CD14-positive monocyte (primary cell): ENCODE data around the gene VIPR1. TPM values are rescaled to one million over a fixed set of nuclear protein-coding genes. Genes with fewer than 3 reads are reported as not detected.
"Not testable (repeated sequence)": the region's sequence is repeated elsewhere in the genome, so short reads cannot be mapped to it uniquely, and the experiment has no call there.

Experiments
- DNase-seq, 3 donors: peaks; one replicate each; pipeline ENCODE4 v3.0.0-alpha.2; 2011 to 2022
- H2AFZ ChIP-seq: 2 replicates; pipeline ENCODE4 v1.6.0; 2012; ENCODE audit warnings: mild to moderate bottlenecking, low read depth, low read length, inconsistent platforms; ENCODE audit not compliant: insufficient read depth, poor library complexity, severe bottlenecking
- H3K27ac ChIP-seq, 2 donors: 1 replicate in 1 of 2; 2 replicates in 1 of 2; pipeline ENCODE4 v1.5.1; 2012 to 2013; ENCODE audit warnings: low read length in 2 of 2, control low read depth in 1 of 2, inconsistent platforms in 1 of 2, low read depth in 1 of 2, mild to moderate bottlenecking in 1 of 2
- H3K27me3 ChIP-seq, 2 donors: one replicate each; pipeline versions ENCODE4 v1.6.0 to v1.6.1; 2011 to 2013; ENCODE audit warnings: low read length in 2 of 2; ENCODE audit not compliant: control insufficient read depth in 2 of 2, insufficient read depth in 2 of 2
- H3K36me3 ChIP-seq, 2 donors: replicated peaks in 1 of 2; 1 replicate in 1 of 2; 2 replicates in 1 of 2; pipeline versions ENCODE4 v1.5.1 to v1.6.1; 2012 to 2013; ENCODE audit warnings: low read length in 2 of 2, control low read depth in 1 of 2, inconsistent platforms in 1 of 2, mild to moderate bottlenecking in 1 of 2; ENCODE audit not compliant: insufficient read depth in 2 of 2, control insufficient read depth in 1 of 2
- H3K4me1 ChIP-seq, 2 donors: 1 replicate in 1 of 2; 2 replicates in 1 of 2; pipeline versions ENCODE4 v1.5.1 to v1.6.1; 2012 to 2013; ENCODE audit warnings: low read length in 2 of 2, control low read depth in 1 of 2, inconsistent platforms in 1 of 2, mild to moderate bottlenecking in 1 of 2, moderate library complexity in 1 of 2; ENCODE audit not compliant: insufficient read depth in 2 of 2, control insufficient read depth in 1 of 2
- H3K4me2 ChIP-seq: replicated peaks from 2 replicates; pipeline ENCODE3; 2012; ENCODE audit warnings: low read length, moderate library complexity, mild to moderate bottlenecking; ENCODE audit not compliant: poor library complexity, severe bottlenecking; ENCODE audit errors: extremely low read depth
- H3K4me3 ChIP-seq, 3 experiments: fragments of 200-600 bp in 1 of 3; sonication (generic) in 1 of 3; replicated peaks in 1 of 3; 1 replicate in 2 of 3; 2 replicates in 1 of 3; pipeline ENCODE4 v1.5.1; 2011 to 2013; ENCODE audit warnings: low read length in 3 of 3, mild to moderate bottlenecking in 3 of 3, control low read depth in 2 of 3, low read depth in 2 of 3, inconsistent platforms in 1 of 3, moderate library complexity in 1 of 3
- H3K79me2 ChIP-seq: 2 replicates; pipeline ENCODE4 v1.6.0; 2012; ENCODE audit warnings: mild to moderate bottlenecking, control low read depth, inconsistent platforms, low read length, moderate library complexity; ENCODE audit not compliant: insufficient read depth
- H3K9ac ChIP-seq: 2 replicates; pipeline ENCODE4 v1.6.0; 2017; ENCODE audit warnings: low read length, mild to moderate bottlenecking; ENCODE audit not compliant: insufficient read depth, poor library complexity, severe bottlenecking
- H3K9me3 ChIP-seq, 2 donors: replicated peaks in 1 of 2; 1 replicate in 1 of 2; 2 replicates in 1 of 2; pipeline versions ENCODE4 v1.5.1 to v1.6.1; 2012 to 2013; ENCODE audit warnings: low read length in 2 of 2, control low read depth in 1 of 2; ENCODE audit not compliant: control insufficient read depth in 1 of 2, insufficient read depth in 1 of 2
- H4K20me1 ChIP-seq: 2 replicates; pipeline ENCODE4 v1.6.0; 2012; ENCODE audit warnings: mild to moderate bottlenecking, low read length, control low read depth, moderate library complexity; ENCODE audit not compliant: insufficient read depth
- H3K27ac Mint-ChIP-seq, 7 donors: one replicate each; pipeline ENCODE4 v1.8.0; 2020; ENCODE audit warnings: mild to moderate bottlenecking in 7 of 7, mixed read lengths in 7 of 7, moderate library complexity in 6 of 7, inconsistent platforms in 2 of 7
- H3K27me3 Mint-ChIP-seq, 3 donors: one replicate each; pipeline ENCODE4 v1.8.0; 2021 to 2022; ENCODE audit warnings: low read depth in 3 of 3, mild to moderate bottlenecking in 3 of 3, mixed read lengths in 3 of 3, moderate library complexity in 3 of 3, inconsistent platforms in 1 of 3
- H3K36me3 Mint-ChIP-seq, 2 donors: one replicate each; pipeline ENCODE4 v1.8.0; 2020; ENCODE audit warnings: mixed read lengths in 2 of 2, inconsistent platforms in 1 of 2, mild to moderate bottlenecking in 1 of 2
- H3K4me1 Mint-ChIP-seq: one replicate; pipeline ENCODE4 v1.8.0; 2020; ENCODE audit warnings: mild to moderate bottlenecking, mixed read lengths
- H3K4me3 Mint-ChIP-seq, 2 donors: one replicate each; pipeline ENCODE4 v1.8.0; 2020; ENCODE audit warnings: mild to moderate bottlenecking in 2 of 2, mixed read lengths in 2 of 2, moderate library complexity in 1 of 2
- H3K9me3 Mint-ChIP-seq, 7 donors: one replicate each; pipeline ENCODE4 v1.8.0; 2020 to 2022; ENCODE audit warnings: mixed read lengths in 7 of 7, mild to moderate bottlenecking in 6 of 7, moderate library complexity in 6 of 7, inconsistent platforms in 2 of 7
- WGBS: methylation state at CpG from one replicate; pipeline ENCODE4 v1.1.5; 2013; ENCODE audit warnings: missing lambda C conversion rate; ENCODE audit not compliant: insufficient coverage; 5-methylcytosine and 5-hydroxymethylcytosine counted together
- intact Hi-C, 2 donors: fragments of 100-400 bp; cut with micrococcal nuclease; formaldehyde crosslinking; loops; one replicate each; pipeline versions ENCODE4 v1.15.0 to v1.15.1; 2023
- polyA plus RNA-seq, 3 donors: library from polyadenylated mRNA; depleted of rRNA in 1 of 3; unstranded in 2 of 3; stranded (reverse) in 1 of 3; fragments of 300-500 nt in 2 of 3; fragments of >200 nt in 1 of 3; fragmentation: Illumina TruSeq in 2 of 3; gene quantifications; 1 replicate in 2 of 3; 2 replicates in 1 of 3; pipeline ENCODE4 v1.2.3, GENCODE V29; 2012 to 2021
- TF ChIP-seq, protein P1 (sequence below): fragments of 200-600 bp; IDR thresholded peaks from one replicate; pipeline ENCODE4 v1.8.0; 2022; ENCODE audit warnings: antibody characterized with exemption, mild to moderate bottlenecking

Gene VIPR1
- polyA plus RNA-seq, 3 donors, result 15.5 to 80.9 (median 16.0) TPM

DNA sequence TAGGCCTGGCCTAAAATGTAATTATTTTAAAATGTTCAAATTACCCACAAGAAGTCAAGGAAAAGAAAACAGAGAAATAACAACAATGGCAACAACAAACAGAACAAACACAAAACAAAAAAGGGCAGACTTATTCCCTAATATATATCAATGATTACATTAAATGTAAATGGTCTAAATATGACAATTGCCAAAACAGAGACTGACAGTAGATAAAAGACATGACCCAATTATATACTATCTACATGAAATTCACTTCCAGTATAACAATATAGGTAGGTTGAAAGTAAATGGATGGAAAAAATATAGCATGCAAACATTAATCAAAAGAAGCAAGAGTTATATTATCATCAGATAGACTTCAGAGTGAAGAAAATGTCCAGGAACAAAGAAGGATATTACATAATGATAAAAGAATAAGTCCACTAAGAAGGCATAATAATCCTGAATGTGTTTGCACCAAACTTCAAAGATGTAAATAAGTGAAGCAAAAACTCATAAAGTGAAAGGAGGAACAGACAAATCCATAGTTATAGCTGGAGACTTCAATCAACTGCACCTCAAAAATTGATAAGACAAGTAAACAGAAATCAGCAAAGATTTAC, 72.8 kb downstream of the VIPR1 start:
- Histone ChIP-seq H3K79me2 (peaks cover 52% of the 10 kb centered on the region), H3K4me1 (no peaks in the 10 kb centered on the region), H3K27me3 (no peaks in the 10 kb centered on the region), H3K27ac (no peak overlapping the region), H2AFZ (no peak overlapping the region), H4K20me1 (no peaks in the 10 kb centered on the region), H3K9ac (no peak overlapping the region), H3K36me3 (peaks cover 13 to 36% of the 10 kb centered on the region in 2 donors), H3K4me3 (no peak overlapping the region), H3K9me3 (peaks cover 11 to 19% of the 10 kb centered on the region in 2 donors), H3K4me2 (no peak overlapping the region)
- no peak overlapping the region for H3K27ac Mint-ChIP-seq
- H3K9me3 Mint-ChIP-seq, result peaks cover 13 to 24% (median 19%) of the 10 kb centered on the region in 7 donors
- H3K27me3 Mint-ChIP-seq, result no peaks in the 10 kb centered on the region
- TF ChIP-seq, protein P1, sequence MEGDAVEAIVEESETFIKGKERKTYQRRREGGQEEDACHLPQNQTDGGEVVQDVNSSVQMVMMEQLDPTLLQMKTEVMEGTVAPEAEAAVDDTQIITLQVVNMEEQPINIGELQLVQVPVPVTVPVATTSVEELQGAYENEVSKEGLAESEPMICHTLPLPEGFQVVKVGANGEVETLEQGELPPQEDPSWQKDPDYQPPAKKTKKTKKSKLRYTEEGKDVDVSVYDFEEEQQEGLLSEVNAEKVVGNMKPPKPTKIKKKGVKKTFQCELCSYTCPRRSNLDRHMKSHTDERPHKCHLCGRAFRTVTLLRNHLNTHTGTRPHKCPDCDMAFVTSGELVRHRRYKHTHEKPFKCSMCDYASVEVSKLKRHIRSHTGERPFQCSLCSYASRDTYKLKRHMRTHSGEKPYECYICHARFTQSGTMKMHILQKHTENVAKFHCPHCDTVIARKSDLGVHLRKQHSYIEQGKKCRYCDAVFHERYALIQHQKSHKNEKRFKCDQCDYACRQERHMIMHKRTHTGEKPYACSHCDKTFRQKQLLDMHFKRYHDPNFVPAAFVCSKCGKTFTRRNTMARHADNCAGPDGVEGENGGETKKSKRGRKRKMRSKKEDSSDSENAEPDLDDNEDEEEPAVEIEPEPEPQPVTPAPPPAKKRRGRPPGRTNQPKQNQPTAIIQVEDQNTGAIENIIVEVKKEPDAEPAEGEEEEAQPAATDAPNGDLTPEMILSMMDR, result no peak
- peaks cover 38 to 55% of the 10 kb centered on the region in 2 donors for H3K36me3 Mint-ChIP-seq
- intact Hi-C loops, result no loop called here
- H3K4me3 Mint-ChIP-seq, result no peak overlapping the region
- peaks cover 11% of the 10 kb centered on the region for H3K4me1 Mint-ChIP-seq
- DNase-seq, result no peak

DNA sequence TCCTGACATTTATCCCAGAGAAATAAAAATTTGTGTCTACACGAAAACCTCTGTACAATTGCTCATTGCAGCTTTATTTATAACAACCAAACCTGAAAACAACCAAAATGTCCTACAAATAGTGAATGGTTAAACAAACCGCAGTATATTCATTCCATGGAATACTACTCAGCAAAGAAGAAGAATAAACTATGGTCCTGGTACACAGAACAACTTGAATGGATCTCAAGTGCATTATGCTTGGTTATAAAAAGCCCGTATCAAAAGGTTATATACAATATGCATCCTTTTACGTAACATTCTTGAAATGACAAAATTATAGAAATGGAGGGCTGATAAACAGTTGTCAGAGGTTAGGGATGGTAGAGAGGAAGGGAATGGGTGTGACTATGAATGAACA, 75.6 kb downstream of the VIPR1 start:
- Histone ChIP-seq H2AFZ (no peak overlapping the region), H3K4me3 (no peak overlapping the region), H3K79me2 (peaks cover 57% of the 10 kb centered on the region), H3K9ac (no peak overlapping the region), H3K4me2 (no peak overlapping the region), H3K36me3 (peaks cover 13 to 33% of the 10 kb centered on the region in 2 donors), H3K9me3 (peaks cover 11 to 19% of the 10 kb centered on the region in 2 donors), H3K27me3 (no peaks in the 10 kb centered on the region), H3K27ac (no peak overlapping the region), H3K4me1 (peaks cover 15 to 23% of the 10 kb centered on the region in 2 donors), H4K20me1 (no peaks in the 10 kb centered on the region)
- no CpG with 5 or more reads among the region's 4 CpGs for WGBS
- peaks cover 0 to 3% (median 0%) of the 10 kb centered on the region in 3 donors for H3K27me3 Mint-ChIP-seq
- peaks cover 13 to 24% (median 19%) of the 10 kb centered on the region in 7 donors for H3K9me3 Mint-ChIP-seq
- H3K4me3 Mint-ChIP-seq, result no peak overlapping the region
- H3K36me3 Mint-ChIP-seq, result peaks cover 34 to 46% of the 10 kb centered on the region in 2 donors
- TF ChIP-seq, protein P1, result no peak
- H3K4me1 Mint-ChIP-seq, result peaks cover 27% of the 10 kb centered on the region
- no peak overlapping the region for H3K27ac Mint-ChIP-seq
- no peak for DNase-seq
- intact Hi-C loops, result no loop called here

- no CpG with 5 or more reads among the region's 4 CpGs for WGBS
- Histone ChIP-seq H3K36me3 (peaks cover 7 to 21% of the 10 kb centered on the region in 2 donors), H3K9me3 (peaks cover 9 to 12% of the 10 kb centered on the region in 2 donors), H3K79me2 (peaks cover 56% of the 10 kb centered on the region), H3K4me1 (peaks cover 15 to 25% of the 10 kb centered on the region in 2 donors)
- H3K27me3 ChIP-seq, H3K4me3 Mint-ChIP-seq, H3K27ac Mint-ChIP-seq, H4K20me1 ChIP-seq, H3K27ac ChIP-seq, H3K27me3 Mint-ChIP-seq, H2AFZ ChIP-seq, H3K4me3 ChIP-seq, H3K9ac ChIP-seq, H3K4me2 ChIP-seq, intact Hi-C loops, DNase-seq: not testable (repeated sequence)
- Mint-ChIP-seq H3K36me3 (peaks cover 26 to 33% of the 10 kb centered on the region in 2 donors), H3K4me1 (peaks cover 28% of the 10 kb centered on the region), H3K9me3 (peaks cover 10 to 15% (median 13%) of the 10 kb centered on the region in 7 donors)
These were observed 76.9 kb downstream of the VIPR1 start for GRCh38 chr3:42579346-42579745.
